Esophagus squamous epithelium (tissue), 5 donors: ENCODE results near the gene IL10RA. TPM values are rescaled to one million over a fixed set of nuclear protein-coding genes. Genes with fewer than 3 reads are reported as not detected.

ENCODE experiments used
- DNase-seq: peaks from one replicate; lab custom pipeline; 2025; lab: John Stamatoyannopoulos, UW
- H3K27ac ChIP-seq, 4 donors: fragments of 200-600 bp; sonication (generic); one replicate each; pipeline ENCODE4 v1.5.1; 2016 to 2019; ENCODE audit warnings: mild to moderate bottlenecking in 1 of 4
- H3K27me3 ChIP-seq, 4 donors: fragments of 200-600 bp; sonication (generic); 1 replicate in 3 of 4; 2 replicates in 1 of 4; pipeline versions ENCODE4 v1.5.1 to v1.6.0; 2017 to 2021; ENCODE audit warnings: antibody characterized with exemption in 1 of 4
- H3K36me3 ChIP-seq, 3 donors: fragments of 200-600 bp; sonication (generic); one replicate each; pipeline ENCODE4 v1.5.1; 2016 to 2019
- H3K4me1 ChIP-seq, 3 donors: fragments of 200-600 bp; sonication (generic); one replicate each; pipeline ENCODE4 v1.5.1; 2017 to 2019
- H3K4me3 ChIP-seq, 4 donors: fragments of 200-600 bp; sonication (generic); 1 replicate in 3 of 4; 2 replicates in 1 of 4; pipeline ENCODE4 v1.5.1; 2016 to 2019; ENCODE audit warnings: mild to moderate bottlenecking in 2 of 4, moderate library complexity in 1 of 4
- H3K9me3 ChIP-seq, 3 donors: fragments of 200-600 bp; sonication (generic); one replicate each; pipeline ENCODE4 v1.5.1; 2016 to 2019
- CTCF ChIP-seq, 6 experiments: fragments of 450-650 bp in 4 of 6; fragments of 200-600 bp in 2 of 6; sonication (generic) in 2 of 6; IDR thresholded peaks; one replicate each; pipeline ENCODE4 v1.5.1; 2016 to 2019; ENCODE audit warnings: antibody characterized with exemption in 6 of 6, mild to moderate bottlenecking in 4 of 6, moderate library complexity in 4 of 6
- POLR2A ChIP-seq, 4 donors: fragments of 450-650 bp; IDR thresholded peaks; one replicate each; pipeline ENCODE4 v1.6.1; 2017; ENCODE audit warnings: antibody characterized with exemption in 4 of 4, mild to moderate bottlenecking in 4 of 4, moderate library complexity in 3 of 4
- WGBS, 2 donors: methylation state at CpG; one replicate each; pipeline ENCODE4 v1.1.5; 2018; 5-methylcytosine and 5-hydroxymethylcytosine counted together
- intact Hi-C: fragments of 100-400 bp; cut with DNase I; formaldehyde crosslinking; loops from one replicate; pipeline ENCODE4 v1.15.0; 2022
- total RNA-seq, 4 donors: library from RNA; depleted of rRNA; stranded (reverse); fragments of >200 nt; gene quantifications; one replicate each; pipeline ENCODE4 v1.1.0, GENCODE V29; 2016
- donor health status: DM: yes; HTN: yes; CAD: no.

The IL10RA gene
- total RNA-seq, 4 donors from 2014 or later, result 2.2 to 21.2 (median 11.3) TPM

- H3K4me1 ChIP-seq, result peaks cover 0 to 23% (median 11%) of the 10 kb centered on the region in 3 donors
- no peak for DNase-seq
These were observed 15.7 kb upstream of the IL10RA start for GRCh38 chr11:117970400-117971024.

GRCh38 chr11:117972044-117972443, 14.2 kb upstream of the IL10RA start:
- H3K4me1 ChIP-seq, result peaks cover 0 to 23% (median 11%) of the 10 kb centered on the region in 3 donors
- peaks cover 0 to 21% (median 0%) of the 10 kb centered on the region in 4 donors for H3K27me3 ChIP-seq
- TF ChIP-seq POLR2A (IDR thresholded peaks at IDR 0.05) (no peak), CTCF (IDR thresholded peaks at IDR 0.05) (no peak)
- no peaks in the 10 kb centered on the region for H3K9me3 ChIP-seq
- no peaks in the 10 kb centered on the region for H3K36me3 ChIP-seq
- DNase-seq, result no peak
- intact Hi-C loops, result no loop called here
- no peak overlapping the region for H3K4me3 ChIP-seq
- H3K27ac ChIP-seq, result no peak overlapping the region
- 82 to 87% methylated on average over 5 to 10 of the region's 10 CpGs for WGBS, 2 donors

More at GRCh38 chr11:117970400-117971024, 15.7 kb upstream of the IL10RA start:
- H3K36me3 ChIP-seq, result no peaks in the 10 kb centered on the region
- no peaks in the 10 kb centered on the region for H3K9me3 ChIP-seq
- H3K27me3 ChIP-seq, result peaks cover 0 to 18% (median 0%) of the 10 kb centered on the region in 4 donors
- intact Hi-C loops, result no loop called here
- H3K27ac ChIP-seq, result peak overlapping the region in 1 of 4 donors; percentile 39
- 45 to 66% methylated on average over 3 to 4 of the region's 4 CpGs for whole genome bisulfite sequencing, 2 donors
- TF ChIP-seq POLR2A (IDR thresholded peaks at IDR 0.05) (no peak), CTCF (IDR thresholded peaks at IDR 0.05) (no peak)
- no peak overlapping the region for H3K4me3 ChIP-seq

- H3K27ac ChIP-seq, result no peak overlapping the region
- peaks cover 0 to 21% (median 0%) of the 10 kb centered on the region in 4 donors for H3K27me3 ChIP-seq
- no peaks in the 10 kb centered on the region for H3K36me3 ChIP-seq
- TF ChIP-seq CTCF (IDR thresholded peaks at IDR 0.05), result no peak
- no peak for TF ChIP-seq POLR2A (IDR thresholded peaks at IDR 0.05)
- H3K4me1 ChIP-seq, result peaks cover 0 to 23% (median 11%) of the 10 kb centered on the region in 3 donors
- intact Hi-C loops, result no loop called here
- 43 to 58% methylated on average over 9 of the region's 9 CpGs for WGBS, 2 donors
- DNase-seq, result no peak
- no peak overlapping the region for H3K4me3 ChIP-seq
- no peaks in the 10 kb centered on the region for H3K9me3 ChIP-seq
These were observed 13.3 kb upstream of the IL10RA start for GRCh38 chr11:117972629-117973502.

GRCh38 chr11:117973503-117973860, 12.7 kb upstream of the IL10RA start:
- Histone ChIP-seq H3K4me1 (peaks cover 0 to 23% (median 11%) of the 10 kb centered on the region in 3 donors), H3K27ac (no peak overlapping the region), H3K27me3 (peaks cover 0 to 22% (median 0%) of the 10 kb centered on the region in 4 donors), H3K36me3 (no peaks in the 10 kb centered on the region), H3K9me3 (no peaks in the 10 kb centered on the region), H3K4me3 (no peak overlapping the region)
- TF ChIP-seq POLR2A (IDR thresholded peaks at IDR 0.05) (no peak), CTCF (IDR thresholded peaks at IDR 0.05) (no peak)
- no peak for DNase-seq
- WGBS, 2 donors, result 89% methylated on average over 4 of the region's 4 CpGs
- intact Hi-C loops, result no loop called here

GRCh38 chr11:117976445-117976844, 9.7 kb upstream of the IL10RA start:
- Histone ChIP-seq H3K27me3 (peaks cover 0 to 42% (median 0%) of the 10 kb centered on the region in 4 donors), H3K36me3 (no peaks in the 10 kb centered on the region), H3K4me3 (no peak overlapping the region), H3K4me1 (peaks cover 0 to 12% (median 6%) of the 10 kb centered on the region in 3 donors), H3K9me3 (no peaks in the 10 kb centered on the region), H3K27ac (no peak overlapping the region)
- 82 to 90% methylated on average over 4 of the region's 4 CpGs for WGBS, 2 donors
- TF ChIP-seq CTCF (IDR thresholded peaks at IDR 0.05) (no peak), POLR2A (IDR thresholded peaks at IDR 0.05) (no peak)
- intact Hi-C loops, result no loop called here
- no peak for DNase-seq
